Aorta (tissue), 5 donors: ENCODE measurements around the gene ADAMTS7. TPM values are rescaled to one million over a fixed set of nuclear protein-coding genes. Genes with fewer than 3 reads are reported as not detected.

ENCODE experiments used
- ATAC-seq: fragments of 200-7000 bp; cut with Tn5 transposase; one replicate; pipeline ENCODE4 v1.9.1; 2022; ENCODE audit warnings: moderate library complexity; ENCODE audit not compliant: low FRiP score
- DNase-seq, 2 donors: peaks; one replicate each; pipeline ENCODE4 v3.0.0-alpha.2; 2020
- H3K27ac ChIP-seq, 2 donors: one replicate each; pipeline ENCODE4 v1.5.1; 2013; ENCODE audit warnings: low read length in 2 of 2, mild to moderate bottlenecking in 2 of 2, moderate library complexity in 2 of 2, control low read depth in 1 of 2, inconsistent platforms in 1 of 2, low read depth in 1 of 2
- H3K27me3 ChIP-seq, 2 donors: one replicate each; pipeline ENCODE4 v1.6.1; 2013; ENCODE audit warnings: control low read depth in 1 of 2, low read length in 1 of 2, mild to moderate bottlenecking in 1 of 2, moderate library complexity in 1 of 2; ENCODE audit not compliant: insufficient read depth in 2 of 2, control insufficient read depth in 1 of 2
- H3K36me3 ChIP-seq, 2 donors: one replicate each; pipeline ENCODE4 v1.6.1; 2013; ENCODE audit warnings: control low read depth in 1 of 2, low read length in 1 of 2, mild to moderate bottlenecking in 1 of 2; ENCODE audit not compliant: insufficient read depth in 2 of 2, control insufficient read depth in 1 of 2
- H3K4me1 ChIP-seq, 2 donors: one replicate each; pipeline ENCODE4 v1.6.1; 2013; ENCODE audit warnings: low read length in 2 of 2, control low read depth in 1 of 2, mild to moderate bottlenecking in 1 of 2, moderate library complexity in 1 of 2; ENCODE audit not compliant: insufficient read depth in 2 of 2, control insufficient read depth in 1 of 2
- H3K4me3 ChIP-seq, 2 donors: one replicate each; pipeline ENCODE4 v1.5.1; 2013; ENCODE audit warnings: low read length in 2 of 2, control low read depth in 1 of 2, mild to moderate bottlenecking in 1 of 2
- H3K9me3 ChIP-seq: one replicate; pipeline ENCODE4 v1.6.1; 2013; ENCODE audit warnings: mild to moderate bottlenecking, low read length; ENCODE audit not compliant: control insufficient read depth
- WGBS, 2 donors: extraction: QIAGEN DNeasy Blood & Tissue Kit; methylation state at CpG; one replicate each; pipeline ENCODE4 v1.1.7; 2013; 5-methylcytosine and 5-hydroxymethylcytosine counted together
- intact Hi-C, 2 donors: fragments of 100-400 bp; cut with DNase I; formaldehyde crosslinking; loops; one replicate each; pipeline versions ENCODE4 v1.14.2 to v1.15.0; 2022
- polyA plus RNA-seq, 2 donors: library from polyadenylated mRNA; stranded (reverse); fragments of 200-250 nt; gene quantifications; one replicate each; pipeline ENCODE4 v1.2.3, GENCODE V29; 2013
- total RNA-seq, 2 donors: library from RNA; stranded (reverse); fragmentation: NEBNext Ultra II Directional; extraction: Animal tissue kit (Norgen Biotek cat#: 25700); gene quantifications; one replicate each; pipeline ENCODE4 v1.2.1, GENCODE V29; 2021
- donor health status: healthy with polysubstance abuse.
- donor health status: Bipolar disorder and iron deficiency.
- donor health status: DM: no; HTN: no; CAD: no.
- donor health status: DM: no; HTN: no; CAD: no.
- donor health status: DM: yes; HTN: yes; CAD: no.

ADAMTS7 gene
- total and polyA plus RNA-seq, 4 donors, result 3.9 to 30.0 (median 19.3) TPM

- no peak for DNase-seq
- Histone ChIP-seq H3K27ac (no peak overlapping the region), H3K4me3 (no peak overlapping the region), H3K36me3 (no peaks in the 10 kb centered on the region), H3K4me1 (no peaks in the 10 kb centered on the region), H3K27me3 (no peaks in the 10 kb centered on the region), H3K9me3 (no peaks in the 10 kb centered on the region)
- WGBS, 2 donors, result 78 to 80% methylated on average over 8 of the region's 8 CpGs
- intact Hi-C loops, result no loop called here
- ATAC-seq, result no peak
Observed at GRCh38 chr15:78712797-78713515, 98.3 kb downstream of the ADAMTS7 start.

GRCh38 chr15:78711638-78712037, 99.6 kb downstream of the ADAMTS7 start:
- no peak for DNase-seq
- no peak for ATAC-seq
- no peaks in the 10 kb centered on the region for H3K9me3 ChIP-seq
- intact Hi-C loops, result no loop called here
- WGBS, 2 donors, result 82 to 85% methylated on average over 2 of the region's 2 CpGs
- H3K27me3 ChIP-seq, result no peaks in the 10 kb centered on the region
- H3K4me3 ChIP-seq, result no peak overlapping the region
- no peaks in the 10 kb centered on the region for H3K36me3 ChIP-seq
- H3K27ac ChIP-seq, result no peak overlapping the region
- H3K4me1 ChIP-seq, result no peaks in the 10 kb centered on the region

GRCh38 chr15:78709263-78709882, 101.9 kb downstream of the ADAMTS7 start:
- no peak overlapping the region for H3K27ac ChIP-seq
- no peaks in the 10 kb centered on the region for H3K36me3 ChIP-seq
- no peaks in the 10 kb centered on the region for H3K27me3 ChIP-seq
- intact Hi-C loops, result loop anchor here (1.0 to 5.0 kb wide), 3 partner anchors 91 to 1793 kb away; no protein-coding TSS in a partner anchor
- no peaks in the 10 kb centered on the region for H3K4me1 ChIP-seq
- peak; percentile 71 to 90 for DNase-seq
- peaks cover 1% of the 10 kb centered on the region for H3K9me3 ChIP-seq
- H3K4me3 ChIP-seq, result no peak overlapping the region
- ATAC-seq, result peak; percentile 92
- WGBS, 2 donors, result 7 to 8% methylated on average over 21 of the region's 21 CpGs

Other genes starting within 250 kb of the ADAMTS7 start
- 1 to 10 TPM in 1 of 2 donors, under 1 TPM in 1; 0.84 to 1.6 TPM for gene CHRNA5, start 245.9 kb downstream of the ADAMTS7 start, total RNA-seq
- under 1 TPM; 0.25 to 0.41 TPM for gene CHRNA5, start 245.9 kb downstream of the ADAMTS7 start, polyA plus RNA-seq
- gene CHRNA3, start 190.5 kb downstream of the ADAMTS7 start, total RNA-seq, result not detected
- gene CHRNA3, start 190.5 kb downstream of the ADAMTS7 start, polyA plus RNA-seq, result not detected
- not detected for gene CHRNB4, start 170.3 kb downstream of the ADAMTS7 start, total RNA-seq
- not detected for gene CHRNB4, start 170.3 kb downstream of the ADAMTS7 start, polyA plus RNA-seq
- gene MORF4L1, start 61.4 kb upstream of the ADAMTS7 start, total RNA-seq, result 100 to 1,000 TPM; 363 to 401 TPM
- gene MORF4L1, start 61.4 kb upstream of the ADAMTS7 start, polyA plus RNA-seq, result 100 to 1,000 TPM; 457 to 868 TPM
- 10 to 100 TPM; 41.0 to 89.7 TPM for gene CTSH, start 133.6 kb upstream of the ADAMTS7 start, total RNA-seq
- gene CTSH, start 133.6 kb upstream of the ADAMTS7 start, polyA plus RNA-seq, result 100 to 1,000 TPM in 1 of 2 donors, 10 to 100 TPM in 1; 23.2 to 103 TPM